DMS153 treated with DMSO at 0.1 percent for 48 hours (cell line): ENCODE results near the gene LSS.
"Not testable (repeated sequence)": the region's sequence is repeated elsewhere in the genome, so short reads cannot be mapped to it uniquely, and the experiment has no call there.

Experiments
- DNase-seq: peaks from one replicate; lab custom pipeline; 2025; ENCODE audit not compliant: unreplicated experiment; lab: John Stamatoyannopoulos, UW

LSS gene

GRCh38 chr21:46188226-46189212 is 40.1 kb downstream of the LSS start:
- peak; percentile 34 for DNase-seq

GRCh38 chr21:46187814-46188213 is 40.8 kb downstream of the LSS start:
- no peak for DNase-seq

GRCh38 chr21:46187261-46187660 is 41.3 kb downstream of the LSS start:
- no peak for DNase-seq

GRCh38 chr21:46185716-46186115 is 42.9 kb downstream of the LSS start:
- no peak for DNase-seq

GRCh38 chr21:46184625-46185555 is 43.7 kb downstream of the LSS start:
- DNase-seq = peak; percentile 65

GRCh38 chr21:46183910-46184624 is 44.5 kb downstream of the LSS start, which contains the start of gene SPATC1L:
Gene SPATC1L (minus strand): TSS chr21:46184459. CDS start chr21:46182816, 1,643 bp downstream.
- no peak for DNase-seq

GRCh38 chr21:46183337-46183909 is 45.2 kb downstream of the LSS start:
- not testable (repeated sequence) for DNase-seq

GRCh38 chr21:46182548-46183336 is 45.8 kb downstream of the LSS start:
- DNase-seq = no peak

- DNase-seq = no peak
These were observed 46.5 kb downstream of the LSS start for GRCh38 chr21:46181953-46182547.

GRCh38 chr21:46181436-46181835 is 47.1 kb downstream of the LSS start:
- DNase-seq = no peak

- DNase-seq = no peak
These were observed 47.7 kb downstream of the LSS start for GRCh38 chr21:46180778-46181391.

- DNase-seq = no peak
These were observed 48.4 kb downstream of the LSS start for GRCh38 chr21:46180079-46180722.

- no peak for DNase-seq
These were observed 48.9 kb downstream of the LSS start for GRCh38 chr21:46179708-46180078.

- no peak for DNase-seq
These were observed 49.6 kb downstream of the LSS start for GRCh38 chr21:46178961-46179360.

GRCh38 chr21:46176443-46177129 is 52.0 kb downstream of the LSS start:
- DNase-seq = not testable (repeated sequence)

- no peak for DNase-seq
These were observed 55.0 kb downstream of the LSS start for GRCh38 chr21:46173573-46173972.

GRCh38 chr21:46172863-46173528 is 55.6 kb downstream of the LSS start:
- no peak for DNase-seq
